Stimulated activated CD8-positive, alpha-beta memory T cell treated with anti-CD3 and anti-CD28 coated beads, Interleukin-7, amount 100 ng/mL, for 4 hours (primary cell): ENCODE measurements around the gene CCK.

Source experiments
- DNase-seq, 2 donors: peaks; one replicate each; pipeline ENCODE4 v3.0.0-alpha.2; 2020; ENCODE audit warnings: low read depth in 2 of 2

CCK gene

DNA sequence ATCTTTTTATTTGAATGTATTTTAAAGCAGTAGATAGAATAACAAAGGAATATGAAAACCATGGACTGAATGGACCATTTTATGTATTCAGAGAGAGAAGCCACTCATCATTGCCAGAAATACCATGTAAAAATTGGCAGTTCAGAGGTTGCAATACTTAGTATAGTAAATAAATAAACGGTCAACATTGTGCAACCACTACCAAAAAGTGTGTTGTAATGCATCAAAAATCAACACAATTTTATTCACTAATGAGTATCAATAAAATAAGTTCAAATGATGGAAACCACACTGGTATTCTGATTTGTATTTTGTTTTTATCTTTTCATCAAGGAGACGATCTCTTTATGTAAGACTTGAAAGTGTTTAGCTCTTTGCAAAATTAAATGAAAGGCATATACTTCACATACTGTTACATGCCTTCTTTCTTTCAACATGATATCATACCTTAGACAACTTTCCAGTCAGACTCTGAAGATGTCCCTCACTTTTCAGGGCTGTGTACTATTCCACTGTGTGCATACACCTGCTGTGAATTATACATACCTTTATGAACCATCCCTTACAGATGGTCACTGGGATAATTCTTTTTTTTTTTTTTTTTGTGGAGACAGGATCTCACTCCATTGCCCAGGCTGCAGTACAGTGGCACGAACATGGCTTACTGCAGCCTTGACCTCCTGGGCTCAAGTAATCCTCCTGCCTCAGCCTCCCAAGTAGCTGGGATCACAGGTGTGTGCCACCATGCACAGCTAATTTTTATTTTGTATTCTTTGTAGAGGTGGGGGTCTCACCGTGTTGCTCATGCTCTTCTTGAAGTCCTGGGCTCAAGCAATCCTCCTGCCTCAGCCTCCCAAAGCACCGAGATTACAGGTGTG lies 40.3 kb downstream of the CCK start:
- no peak for DNase-seq

GRCh38 chr3:42224658-42225421 lies 41.1 kb downstream of the CCK start:
- DNase-seq: no peak

- no peak for DNase-seq
Observed at GRCh38 chr3:42224178-42224577, 41.8 kb downstream of the CCK start.

DNA sequence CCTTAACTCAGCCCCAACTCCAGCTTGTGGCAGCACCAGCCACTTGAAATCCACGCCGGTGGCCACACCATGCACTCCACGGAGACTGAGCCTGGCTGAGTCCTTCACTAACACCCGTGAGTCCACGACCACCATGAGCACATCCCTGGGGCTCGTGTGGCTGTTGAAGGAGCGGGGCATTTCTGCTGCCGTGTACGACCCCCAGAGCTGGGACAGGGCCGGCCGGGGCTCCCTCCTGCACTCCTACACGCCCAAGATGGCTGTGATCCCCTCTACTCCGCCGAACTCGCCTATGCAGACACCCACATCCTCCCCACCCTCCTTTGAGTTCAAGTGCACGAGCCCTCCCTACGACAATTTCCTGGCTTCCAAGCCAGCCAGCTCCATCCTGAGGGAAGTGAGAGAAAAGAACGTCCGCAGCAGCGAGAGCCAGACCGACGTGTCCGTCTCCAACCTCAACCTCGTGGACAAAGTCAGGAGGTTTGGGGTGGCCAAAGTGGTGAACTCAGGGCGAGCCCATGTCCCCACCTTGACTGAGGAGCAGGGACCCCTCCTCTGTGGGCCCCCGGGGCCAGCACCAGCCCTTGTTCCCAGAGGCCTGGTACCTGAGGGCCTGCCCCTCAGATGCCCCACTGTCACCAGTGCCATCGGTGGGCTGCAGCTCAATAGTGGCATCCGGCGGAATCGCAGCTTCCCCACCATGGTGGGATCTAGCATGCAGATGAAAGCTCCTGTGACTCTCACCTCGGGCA lies 42.9 kb downstream of the CCK start:
- no peak for DNase-seq

- no peak for DNase-seq
Observed at GRCh38 chr3:42220436-42221121, 45.4 kb downstream of the CCK start.

DNA sequence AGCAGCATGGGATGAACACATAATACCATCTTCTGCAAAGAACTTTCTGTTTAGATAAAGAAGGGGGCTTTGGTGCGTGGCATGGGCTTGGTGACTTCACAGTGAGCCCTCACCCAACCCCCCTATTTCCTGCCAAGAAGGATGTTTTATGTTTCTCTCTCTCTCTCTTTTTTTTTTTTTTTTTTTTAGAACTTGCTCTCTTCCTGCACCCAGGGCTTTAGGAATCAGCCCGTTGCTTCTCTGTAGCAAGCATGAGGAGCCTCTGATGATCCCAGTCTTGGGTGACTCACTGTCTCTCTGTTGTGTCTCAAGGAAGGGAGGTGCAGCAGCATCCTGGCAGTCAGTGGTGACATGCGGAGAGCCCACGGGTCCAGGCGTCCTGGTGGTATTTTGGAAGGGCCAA lies 49.1 kb downstream of the CCK start:
- DNase-seq: no peak

- DNase-seq: no peak
Observed at GRCh38 chr3:42216302-42216701, 49.7 kb downstream of the CCK start.

DNA sequence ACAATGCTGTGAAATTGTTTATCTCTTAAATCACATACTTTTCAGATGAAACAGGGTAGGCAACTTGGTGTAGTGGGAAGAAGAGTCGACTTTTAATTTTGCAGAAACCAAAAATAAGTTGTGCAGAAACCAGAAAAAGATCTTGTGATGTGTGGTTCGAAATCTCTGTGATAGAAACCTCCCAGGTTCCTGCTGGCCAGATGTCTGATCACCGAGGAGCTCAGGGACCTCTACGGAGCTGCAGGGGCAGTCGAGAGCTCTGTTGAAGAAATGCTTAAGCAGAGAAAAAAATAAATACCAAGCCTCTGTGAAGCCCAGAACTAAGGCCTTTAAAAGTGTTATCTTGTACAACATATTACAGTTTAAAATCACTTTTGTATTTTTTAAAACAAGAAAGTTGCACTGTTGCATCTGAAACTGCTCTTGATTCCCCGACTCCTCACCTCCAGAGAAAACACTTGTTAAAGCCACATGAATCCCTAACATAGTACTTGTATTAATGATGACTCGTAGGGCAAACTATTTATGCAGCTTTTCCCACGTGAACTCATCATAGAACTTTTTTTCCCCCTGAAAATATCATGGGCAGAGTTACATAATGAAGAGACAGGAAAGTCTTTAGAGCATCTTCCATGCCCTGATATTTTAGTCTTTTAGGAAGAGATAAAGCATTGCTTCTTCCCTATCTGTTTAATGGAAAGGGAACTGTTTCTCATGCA lies 51.3 kb downstream of the CCK start:
- DNase-seq: no peak

- DNase-seq: no peak
Observed at GRCh38 chr3:42214064-42214463, 51.9 kb downstream of the CCK start.

GRCh38 chr3:42213417-42213816 lies 52.6 kb downstream of the CCK start:
- no peak for DNase-seq

GRCh38 chr3:42210726-42211125 lies 55.3 kb downstream of the CCK start:
- DNase-seq: no peak

- DNase-seq: no peak
Observed at GRCh38 chr3:42209917-42210316, 56.1 kb downstream of the CCK start.
